ENCODE results near the gene TBC1D16. TPM values are rescaled to one million over a fixed set of nuclear protein-coding genes. Genes with fewer than 3 reads are reported as not detected.
"Not testable (repeated sequence)": the region's sequence is repeated elsewhere in the genome, so short reads cannot be mapped to it uniquely, and the experiment has no call there.

TBC1D16 gene
- total RNA-seq, 2 experiments from 2014 or later: 6.5 to 6.8 TPM

GRCh38 chr17:79966681-79967080 lies 69.0 kb downstream of the TBC1D16 start:
- POLR2A ChIA-PET: no interaction called here
- CTCF ChIA-PET: no interaction called here

DNA sequence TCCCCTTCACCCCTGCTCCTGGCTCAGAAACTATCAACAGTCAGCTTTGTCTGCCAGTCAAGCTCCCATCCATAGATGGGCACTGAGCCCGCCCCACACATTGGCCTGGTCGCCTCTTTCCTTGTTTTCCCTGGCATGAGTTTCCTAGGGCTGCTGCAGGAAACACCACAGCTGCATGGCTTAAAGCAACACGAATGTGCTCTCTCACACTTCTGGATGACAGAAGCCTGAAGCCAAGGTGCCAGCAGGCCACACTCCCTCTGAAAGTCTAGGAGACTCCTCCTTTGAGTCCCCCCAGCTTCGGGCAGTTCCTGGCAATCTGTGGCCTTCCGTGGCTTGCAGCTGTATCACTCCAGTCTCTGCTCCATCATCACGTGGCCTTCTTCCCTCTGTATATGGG lies 69.9 kb downstream of the TBC1D16 start:
- ChIA-PET POLR2A (no interaction called here), CTCF (no interaction called here)

- CTCF ChIA-PET, POLR2A ChIA-PET: not testable (repeated sequence)
These were observed 73.2 kb downstream of the TBC1D16 start for GRCh38 chr17:79962467-79962866.

DNA sequence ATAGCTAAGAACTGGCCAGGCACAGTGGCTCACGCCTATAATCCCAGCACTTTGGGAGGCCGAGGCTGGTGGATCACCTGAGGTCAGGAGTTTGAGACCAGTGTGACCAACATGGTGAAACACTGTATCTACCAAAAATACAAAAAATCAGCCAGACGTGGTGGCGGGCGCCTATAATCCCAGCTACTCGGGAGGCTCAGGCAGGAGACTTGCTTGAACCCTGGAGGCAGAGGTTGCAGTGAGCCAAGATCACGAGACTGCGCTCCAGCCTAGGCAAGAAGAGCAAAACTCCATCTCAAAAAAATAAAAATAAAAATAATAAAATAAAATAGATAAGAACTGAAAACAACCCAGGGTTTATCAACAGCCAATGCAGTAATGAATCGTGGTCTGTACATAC lies 74.1 kb downstream of the TBC1D16 start:
- CTCF ChIA-PET, POLR2A ChIA-PET: not testable (repeated sequence)

GRCh38 chr17:79960788-79961522 lies 74.7 kb downstream of the TBC1D16 start:
- ChIA-PET POLR2A (no interaction called here), CTCF (no interaction called here)

GRCh38 chr17:79959042-79959441 lies 76.6 kb downstream of the TBC1D16 start:
- CTCF ChIA-PET: no interaction called here
- POLR2A ChIA-PET: no interaction called here

DNA sequence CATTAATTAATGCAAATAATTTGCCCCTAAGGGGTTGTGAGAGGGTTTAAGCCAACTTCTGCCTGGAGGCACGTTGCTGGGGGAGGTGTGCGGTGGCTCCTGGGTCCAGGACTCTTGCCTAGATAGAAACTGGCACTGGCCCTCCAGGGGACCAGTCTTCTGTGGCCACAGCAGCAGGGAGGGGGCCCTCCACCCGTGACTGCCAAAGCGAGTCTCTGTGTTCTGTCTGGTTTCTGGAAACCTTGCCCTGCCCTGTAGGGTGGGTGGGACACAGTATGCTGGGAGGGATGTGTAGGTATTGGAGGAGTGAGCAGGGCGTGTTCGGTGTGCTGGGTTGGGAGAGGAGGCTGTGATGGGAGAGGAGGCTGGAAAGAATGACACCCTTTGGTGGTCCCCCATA lies 78.8 kb downstream of the TBC1D16 start:
- ChIA-PET POLR2A (no interaction called here), CTCF (interaction anchor here (0.5 kb wide), 1 partner anchor 163 kb away, joined by 3 read pairs; no protein-coding TSS in a partner anchor)

GRCh38 chr17:79956441-79956735 lies 79.3 kb downstream of the TBC1D16 start:
- POLR2A ChIA-PET: not testable (repeated sequence)

DNA sequence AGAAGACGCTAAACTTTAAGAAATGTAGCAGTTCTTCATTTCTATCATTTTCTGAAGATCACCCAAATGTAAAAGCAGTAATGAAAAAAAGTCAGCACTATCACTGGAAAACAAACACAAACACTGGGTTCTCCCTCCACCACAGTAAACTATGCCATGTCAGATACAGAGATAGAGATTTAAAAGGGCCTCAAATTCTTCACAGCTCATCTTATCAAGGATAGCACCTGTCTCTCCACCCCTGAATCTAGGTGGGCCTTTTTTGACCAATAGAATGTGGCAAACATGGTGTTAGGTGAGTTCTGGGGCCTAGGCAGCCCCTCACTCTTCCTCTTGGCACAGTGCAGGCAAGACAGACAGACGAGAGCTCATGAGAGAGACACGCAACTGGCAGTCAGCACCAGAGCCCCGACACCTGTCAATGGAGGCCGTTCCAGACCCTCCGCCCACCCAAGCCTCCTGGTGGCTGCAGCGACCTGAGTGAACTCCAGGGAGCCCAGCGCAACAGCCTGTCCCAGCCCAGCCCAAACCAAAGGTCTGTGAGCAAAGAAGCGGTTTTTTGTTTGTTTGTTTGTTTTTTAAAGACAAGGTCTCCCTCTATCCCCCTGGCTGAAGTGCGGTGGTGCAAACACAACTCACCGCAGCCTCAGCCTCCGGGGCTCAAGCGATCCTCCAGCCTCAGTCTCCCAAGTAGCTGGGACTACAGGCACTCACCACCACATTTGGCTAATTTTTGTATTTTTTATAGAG lies 79.8 kb downstream of the TBC1D16 start:
- CTCF ChIA-PET: no interaction called here
- POLR2A ChIA-PET: no interaction called here

More at GRCh38 chr17:79956441-79956735, 79.3 kb downstream of the TBC1D16 start:
- CTCF ChIA-PET: not testable (repeated sequence)

GRCh38 chr17:79955167-79955549 lies 80.5 kb downstream of the TBC1D16 start:
- POLR2A ChIA-PET: no interaction called here
- CTCF ChIA-PET: no interaction called here

DNA sequence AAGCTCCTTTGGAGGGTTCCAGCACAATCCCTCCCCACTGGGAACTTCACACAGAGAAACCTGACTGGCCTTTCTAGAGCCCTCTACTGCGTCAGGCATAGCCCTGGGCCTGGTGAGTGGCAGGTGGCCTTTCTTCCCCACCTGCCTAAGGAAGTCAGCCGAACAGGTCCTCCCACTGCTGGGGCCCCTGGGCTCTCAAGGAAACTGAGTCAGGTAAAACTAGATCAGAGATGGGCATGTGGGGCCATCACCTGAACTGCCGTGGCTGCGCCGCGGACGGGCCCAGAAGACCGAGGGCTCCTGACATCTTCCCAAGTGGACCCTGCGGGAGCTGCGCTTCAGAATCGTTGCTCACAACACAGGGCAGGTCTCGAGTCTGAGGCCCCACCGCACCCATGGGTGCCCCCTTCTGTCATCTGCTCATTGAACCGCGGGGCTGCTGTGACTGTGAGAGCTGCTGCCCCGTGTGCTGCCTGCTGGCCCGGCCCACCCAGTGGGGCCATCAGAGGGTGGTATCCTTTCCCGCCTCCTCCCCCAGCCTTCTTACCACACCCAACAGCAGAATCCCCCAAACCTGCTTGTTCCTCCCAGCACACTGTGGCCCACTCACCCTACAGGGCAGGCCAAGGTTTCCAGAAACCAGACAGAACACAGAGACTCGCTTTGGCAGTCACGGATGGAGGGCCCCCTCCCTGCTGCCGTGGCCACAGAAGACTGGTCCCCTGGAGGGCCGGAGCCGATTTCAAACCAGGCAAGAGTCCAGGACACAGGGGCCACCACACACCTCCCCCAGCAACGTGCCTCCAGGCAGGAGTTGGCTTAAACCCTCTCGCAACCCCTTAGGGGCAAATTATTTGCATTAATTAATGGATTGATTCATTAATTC lies 81.1 kb downstream of the TBC1D16 start:
- CTCF ChIA-PET: no interaction called here
- POLR2A ChIA-PET: no interaction called here

GRCh38 chr17:79953335-79953734 lies 82.3 kb downstream of the TBC1D16 start:
- CTCF ChIA-PET: interaction anchor here (0.6 kb wide), 1 partner anchor 191 kb away, joined by 3 read pairs; no protein-coding TSS in a partner anchor
- POLR2A ChIA-PET: no interaction called here

DNA sequence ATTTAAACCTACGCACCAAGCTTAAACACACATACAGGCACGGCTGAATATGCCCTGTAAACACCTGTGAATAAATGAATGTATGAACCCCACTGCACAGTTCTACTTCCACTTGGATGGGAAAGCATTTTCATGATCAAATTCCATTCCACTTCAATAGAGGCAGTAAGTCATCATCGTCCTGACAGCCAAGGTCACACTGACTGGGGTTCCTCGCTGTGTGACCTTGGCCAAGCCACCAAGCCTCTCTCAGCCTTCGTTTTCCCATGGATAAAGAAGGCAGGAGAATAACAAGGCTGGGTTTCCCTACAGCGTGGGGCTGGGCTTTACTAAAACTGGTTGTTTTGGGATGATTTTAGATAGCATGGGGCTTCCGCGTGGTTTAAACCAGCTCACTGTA lies 82.8 kb downstream of the TBC1D16 start:
- ChIA-PET POLR2A (no interaction called here), CTCF (interaction anchor here (0.6 to 1.5 kb wide), 2 partner anchors 80 to 191 kb away, joined by 3 read pairs; no protein-coding TSS in a partner anchor)

DNA sequence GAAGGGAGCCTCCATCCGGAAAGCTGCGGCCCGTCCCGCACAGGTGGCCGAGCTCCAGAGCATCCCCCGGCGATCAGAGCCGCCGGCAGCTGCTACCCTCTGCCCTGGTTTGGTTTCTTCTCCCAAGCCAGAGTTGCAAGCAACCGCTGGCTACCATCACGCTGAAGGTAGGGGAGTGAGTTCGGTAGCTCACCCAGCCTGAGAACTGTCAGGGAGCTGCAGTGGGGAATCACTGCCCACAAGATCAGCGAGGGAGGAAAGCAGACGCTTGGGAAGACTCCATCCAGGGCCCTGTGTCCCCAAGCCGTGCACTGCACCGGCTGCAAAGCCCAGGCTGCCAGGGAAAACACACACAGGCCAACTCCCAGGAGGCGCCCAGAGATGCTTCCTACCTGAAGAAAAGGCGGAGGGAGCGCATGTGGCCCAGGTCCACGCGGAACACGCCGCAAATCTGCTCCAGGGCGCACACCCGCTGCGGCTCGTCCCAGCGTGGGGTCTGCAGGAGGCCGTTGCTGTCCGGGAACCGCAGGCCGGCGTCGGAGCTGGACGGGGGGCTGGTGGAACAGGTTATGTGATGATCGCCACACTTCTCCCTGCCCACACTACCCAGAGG lies 83.3 kb downstream of the TBC1D16 start:
- ChIA-PET CTCF (interaction anchor here (1.5 kb wide), 1 partner anchor 80 kb away, joined by 3 read pairs; no protein-coding TSS in a partner anchor), POLR2A (no interaction called here)

- ChIA-PET POLR2A (no interaction called here), CTCF (interaction anchor here (1.5 kb wide), 1 partner anchor 79 kb away, joined by 3 read pairs; no protein-coding TSS in a partner anchor)
These were observed 84.1 kb downstream of the TBC1D16 start for GRCh38 chr17:79951361-79952264.

DNA sequence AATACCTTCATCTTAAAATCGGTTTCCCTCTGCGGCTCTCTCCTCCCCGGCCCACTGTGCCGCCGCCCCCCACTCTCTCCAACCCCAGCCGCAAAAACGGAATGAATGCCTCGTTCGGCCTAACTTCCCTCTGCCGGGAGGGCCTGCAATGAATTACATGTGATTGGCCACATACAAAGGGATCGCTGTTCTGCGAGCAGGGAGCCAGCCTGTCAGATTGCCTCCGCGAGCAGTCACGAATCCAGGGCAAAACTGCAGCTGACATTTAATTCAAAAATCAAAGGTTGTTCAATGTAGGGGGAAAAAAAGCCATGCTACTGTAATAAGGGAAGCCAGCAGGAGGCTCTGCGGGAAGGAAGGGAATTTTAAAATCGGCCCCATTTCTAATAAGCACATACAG lies 84.9 kb downstream of the TBC1D16 start:
- ChIA-PET POLR2A (no interaction called here), CTCF (no interaction called here)

- CTCF ChIA-PET: no interaction called here
These were observed 85.4 kb downstream of the TBC1D16 start for GRCh38 chr17:79950306-79950705.

GRCh38 chr17:79949656-79950209 lies 85.9 kb downstream of the TBC1D16 start:
- ChIA-PET CTCF (no interaction called here), POLR2A (no interaction called here)

More at GRCh38 chr17:79950306-79950705, 85.4 kb downstream of the TBC1D16 start:
- POLR2A ChIA-PET: no interaction called here

Measured in activated CD8-positive, alpha-beta memory T cell treated with anti-CD3 and anti-CD28 coated beads for 36 hours (primary cell).